Pancreas (tissue), 10 donors: ENCODE measurements around the gene UBXN1. TPM values are rescaled to one million over a fixed set of nuclear protein-coding genes. Genes with fewer than 3 reads are reported as not detected.
"Not testable (repeated sequence)": the region's sequence is repeated elsewhere in the genome, so short reads cannot be mapped to it uniquely, and the experiment has no call there.

Source experiments
- ATAC-seq, 4 donors: fragments of 200-7000 bp; cut with Tn5 transposase; one replicate each; pipeline versions ENCODE4 v1.8.0 to v1.9.1; 2020; ENCODE audit warnings: mild to moderate bottlenecking in 4 of 4, moderate library complexity in 4 of 4
- DNase-seq, 6 donors: peaks; one replicate each; pipeline ENCODE4 v3.0.0-alpha.2; 2020
- FAIRE-seq: peaks from 2 replicates; lab custom pipeline; 2012; peaks lifted over from hg19 to GRCh38; lab: Jason Lieb, UNC
- H3K27ac ChIP-seq, 4 donors: fragments of 200-600 bp; sonication (generic); 1 replicate in 3 of 4; 2 replicates in 1 of 4; pipeline versions ENCODE4 v1.5.0 to v1.8.0; 2020
- H3K27me3 ChIP-seq, 4 donors: fragments of 200-600 bp; one replicate each; pipeline ENCODE4 v1.8.0; 2021
- H3K36me3 ChIP-seq, 3 donors: fragments of 200-600 bp; sonication (generic) in 1 of 3; one replicate each; pipeline versions ENCODE4 v1.5.0 to v1.8.0; 2020 to 2021
- H3K4me1 ChIP-seq, 3 donors: fragments of 200-600 bp; one replicate each; pipeline ENCODE4 v1.8.0; 2021
- H3K4me3 ChIP-seq, 4 donors: fragments of 200-600 bp; sonication (generic) in 2 of 4; one replicate each; pipeline versions ENCODE4 v1.5.0 to v1.8.0; 2020 to 2021
- H3K9me3 ChIP-seq, 4 donors: fragments of 200-600 bp; one replicate each; pipeline ENCODE4 v1.8.0; 2021
- WGBS, 2 donors: extraction: QIAGEN DNeasy Blood & Tissue Kit; methylation state at CpG; one replicate each; pipeline ENCODE4 v1.1.7; 2013; 5-methylcytosine and 5-hydroxymethylcytosine counted together
- intact Hi-C, 3 donors: fragments of 100-400 bp; cut with DNase I; formaldehyde crosslinking; loops; one replicate each; pipeline versions ENCODE4 v1.11.1 to v1.14.2; 2022
- polyA plus RNA-seq, 2 donors: library from polyadenylated mRNA; stranded (reverse); fragments of 200-250 nt; gene quantifications; one replicate each; pipeline ENCODE4 v1.2.3, GENCODE V29; 2013
- total RNA-seq, 6 donors: library from RNA; stranded (reverse); fragmentation: NEBNext Ultra II Directional in 4 of 6; extraction: Animal tissue kit (Norgen Biotek cat#: 25700) in 4 of 6; gene quantifications; one replicate each; pipeline versions ENCODE4 v1.2.1 to v1.2.4, GENCODE V29; 2021 to 2023
- TF ChIP-seq, protein P1 (sequence below), 4 donors: fragments of 200-600 bp; sonication (generic) in 3 of 4; IDR thresholded peaks; one replicate each; pipeline versions ENCODE4 v1.5.0 to v1.8.0; 2021; ENCODE audit warnings: antibody characterized with exemption in 4 of 4
- donor health status: healthy with polysubstance abuse.
- donor health status: DM: no; HTN: no; CAD: no; lungs with moderate emphysema.
- donor health status: DM: no; HTN: no; CAD: no.
- donor health status: control.
- donor health status: control.
- donor health status: Bipolar disorder and iron deficiency.
- donor health status: DM: yes; HTN: yes; CAD: no.
- donor health status: DM: no; HTN: no; CAD: no.
- donor health status: DM: no; HTN: no; CAD: no.
- donor health status: DM: yes; HTN: yes; CAD: no.

The UBXN1 gene
- total and polyA plus RNA-seq, 8 donors: 37.7 to 104 (median 60.0) TPM

DNA sequence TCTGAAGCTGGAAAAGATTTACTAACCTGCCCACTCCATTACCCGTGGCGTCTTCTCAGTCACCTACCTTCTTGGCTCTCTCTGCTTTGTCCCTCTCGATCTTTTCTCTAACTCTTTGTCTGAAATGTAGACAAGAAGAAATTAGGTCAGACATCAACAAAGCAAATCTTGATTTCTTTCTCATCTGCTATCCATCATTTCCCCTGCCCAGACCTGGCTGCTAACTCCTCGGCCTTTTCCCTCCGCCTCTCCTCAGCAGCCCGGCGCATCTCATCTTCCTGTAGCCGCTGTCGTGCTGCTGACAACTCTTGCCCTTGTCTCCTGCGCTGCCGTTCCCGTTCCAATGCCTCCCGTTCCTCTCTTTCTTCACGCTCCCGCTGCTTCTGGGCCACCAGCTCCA is 1.2 kb downstream of the UBXN1 start:
- ATAC-seq: no peak
- no peak overlapping the region for H3K27ac ChIP-seq

DNA sequence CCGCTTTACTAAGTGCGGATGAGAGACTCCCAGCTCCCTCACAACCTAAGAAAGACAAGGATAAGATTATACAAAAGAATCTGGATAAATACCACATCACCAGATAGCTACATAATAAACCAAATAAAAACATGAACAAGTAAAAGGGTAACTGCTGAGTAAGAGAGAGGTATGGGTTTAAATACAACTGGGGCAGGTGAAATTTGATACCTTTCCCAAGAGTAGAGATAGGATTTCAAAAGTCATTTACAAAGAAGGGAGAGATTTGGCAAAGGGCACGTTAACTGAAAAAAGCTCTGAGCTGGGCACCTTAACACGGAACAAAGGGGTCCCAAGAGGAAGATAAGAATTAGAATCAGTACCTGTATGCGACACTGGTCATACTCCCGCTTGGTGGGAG is 1.7 kb downstream of the UBXN1 start:
- WGBS, 2 donors: 62 to 67% methylated on average over 6 of the region's 6 CpGs
- no peaks in the 10 kb centered on the region for H3K27me3 ChIP-seq
- no peaks in the 10 kb centered on the region for H3K9me3 ChIP-seq
- H3K4me1 ChIP-seq: peaks cover 11 to 23% (median 23%) of the 10 kb centered on the region in 3 donors
- H3K27ac ChIP-seq: no peak overlapping the region
- no peak for DNase-seq
- no peak overlapping the region for H3K4me3 ChIP-seq
- intact Hi-C loops: no loop called here
- FAIRE-seq: no peak
- peaks cover 0 to 4% (median 0%) of the 10 kb centered on the region in 3 donors for H3K36me3 ChIP-seq
- TF ChIP-seq, protein P1, sequence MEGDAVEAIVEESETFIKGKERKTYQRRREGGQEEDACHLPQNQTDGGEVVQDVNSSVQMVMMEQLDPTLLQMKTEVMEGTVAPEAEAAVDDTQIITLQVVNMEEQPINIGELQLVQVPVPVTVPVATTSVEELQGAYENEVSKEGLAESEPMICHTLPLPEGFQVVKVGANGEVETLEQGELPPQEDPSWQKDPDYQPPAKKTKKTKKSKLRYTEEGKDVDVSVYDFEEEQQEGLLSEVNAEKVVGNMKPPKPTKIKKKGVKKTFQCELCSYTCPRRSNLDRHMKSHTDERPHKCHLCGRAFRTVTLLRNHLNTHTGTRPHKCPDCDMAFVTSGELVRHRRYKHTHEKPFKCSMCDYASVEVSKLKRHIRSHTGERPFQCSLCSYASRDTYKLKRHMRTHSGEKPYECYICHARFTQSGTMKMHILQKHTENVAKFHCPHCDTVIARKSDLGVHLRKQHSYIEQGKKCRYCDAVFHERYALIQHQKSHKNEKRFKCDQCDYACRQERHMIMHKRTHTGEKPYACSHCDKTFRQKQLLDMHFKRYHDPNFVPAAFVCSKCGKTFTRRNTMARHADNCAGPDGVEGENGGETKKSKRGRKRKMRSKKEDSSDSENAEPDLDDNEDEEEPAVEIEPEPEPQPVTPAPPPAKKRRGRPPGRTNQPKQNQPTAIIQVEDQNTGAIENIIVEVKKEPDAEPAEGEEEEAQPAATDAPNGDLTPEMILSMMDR (IDR thresholded peaks at IDR 0.05): no peak
- ATAC-seq: no peak

More for the DNA sequence above, 1.2 kb downstream of the UBXN1 start:
- TF ChIP-seq, protein P1 (IDR thresholded peaks at IDR 0.05): no peak
- H3K27me3 ChIP-seq: no peaks in the 10 kb centered on the region
- DNase-seq (no peak), FAIRE-seq (no peak)
- H3K4me3 ChIP-seq: peak overlapping the region in 2 of 4 donors; percentile 94 to 97
- no peaks in the 10 kb centered on the region for H3K9me3 ChIP-seq
- intact Hi-C loops: no loop called here
- peaks cover 9 to 21% (median 20%) of the 10 kb centered on the region in 3 donors for H3K4me1 ChIP-seq
- H3K36me3 ChIP-seq: peaks cover 0 to 4% (median 0%) of the 10 kb centered on the region in 3 donors
- WGBS, 2 donors: 64 to 72% methylated on average over 15 of the region's 15 CpGs

DNA sequence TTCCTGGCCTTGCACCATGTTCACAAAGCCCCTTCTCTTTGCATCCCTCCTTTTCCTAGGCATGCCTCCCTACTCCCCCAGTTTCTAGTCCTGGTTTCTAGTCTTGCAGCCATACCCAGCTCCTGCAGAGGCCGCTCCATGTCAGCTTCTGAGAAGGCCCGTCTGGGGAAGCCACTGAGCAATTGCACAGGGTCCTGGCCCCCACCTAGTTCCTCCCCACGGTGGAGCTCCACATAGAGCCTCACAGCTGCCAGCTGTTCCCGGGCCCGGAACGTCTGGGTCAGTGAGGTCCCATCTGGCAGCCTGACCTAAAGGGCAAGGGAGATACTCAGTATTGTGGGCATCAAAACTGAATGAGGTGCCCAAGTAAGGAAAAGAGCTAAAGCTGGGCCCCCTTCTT is 2.2 kb downstream of the UBXN1 start:
- FAIRE-seq (no peak), ATAC-seq (no peak), DNase-seq (no peak)
- peaks cover 11 to 23% (median 23%) of the 10 kb centered on the region in 3 donors for H3K4me1 ChIP-seq
- H3K27ac ChIP-seq: no peak overlapping the region
- 34 to 41% methylated on average over 6 of the region's 6 CpGs for WGBS, 2 donors
- peaks cover 0 to 4% (median 0%) of the 10 kb centered on the region in 3 donors for H3K36me3 ChIP-seq
- H3K9me3 ChIP-seq: no peaks in the 10 kb centered on the region
- TF ChIP-seq, protein P1 (IDR thresholded peaks at IDR 0.05): no peak
- no peaks in the 10 kb centered on the region for H3K27me3 ChIP-seq
- no peak overlapping the region for H3K4me3 ChIP-seq
- intact Hi-C loops: no loop called here

DNA sequence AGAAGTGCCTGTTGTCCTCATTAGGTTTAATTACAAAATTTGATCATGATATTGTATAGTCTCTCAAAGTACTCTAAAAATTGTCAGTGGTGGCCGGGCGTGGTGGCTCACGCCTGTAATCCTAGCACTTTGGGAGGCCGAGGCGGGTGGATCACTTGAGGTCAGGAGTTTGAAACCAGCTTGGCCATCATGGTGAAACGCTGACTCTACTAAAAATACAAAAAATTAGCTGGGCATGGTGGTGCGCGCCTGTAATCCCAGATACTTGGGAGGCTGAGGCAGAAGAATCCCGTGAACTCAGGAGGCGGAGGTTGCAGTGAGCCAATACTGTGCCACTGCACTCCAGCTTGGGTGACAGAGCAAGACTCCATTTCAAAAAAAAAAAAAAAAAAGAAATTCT is 3.5 kb downstream of the UBXN1 start:
- peaks cover 11 to 29% (median 28%) of the 10 kb centered on the region in 3 donors for H3K4me1 ChIP-seq
- H3K36me3 ChIP-seq, ATAC-seq, DNase-seq, FAIRE-seq, intact Hi-C loops, H3K27me3 ChIP-seq, H3K9me3 ChIP-seq, H3K4me3 ChIP-seq, H3K27ac ChIP-seq: not testable (repeated sequence)
- whole genome bisulfite sequencing, 2 donors: 93% methylated on average over 10 of the region's 10 CpGs

DNA sequence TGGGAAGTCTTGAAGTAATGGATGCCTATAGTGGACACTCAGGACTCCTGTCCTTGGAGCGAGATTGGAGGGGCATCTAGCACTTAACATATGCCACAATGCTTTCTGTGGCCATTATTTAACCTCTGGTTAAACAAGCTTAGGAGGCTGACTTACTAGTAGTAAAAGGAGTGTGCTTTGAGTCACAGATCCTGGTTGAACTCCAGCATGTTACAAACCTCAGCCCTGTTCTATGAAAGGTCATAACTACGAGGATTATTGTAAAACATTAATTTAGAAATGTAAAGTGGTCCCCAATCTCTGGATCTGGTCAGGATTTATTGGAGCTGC is 5.7 kb downstream of the UBXN1 start:
- Histone ChIP-seq H3K4me3 (no peak overlapping the region), H3K27ac (no peak overlapping the region), H3K9me3 (no peaks in the 10 kb centered on the region), H3K27me3 (no peaks in the 10 kb centered on the region), H3K36me3 (peaks cover 0 to 4% (median 0%) of the 10 kb centered on the region in 3 donors), H3K4me1 (peaks cover 11 to 37% (median 27%) of the 10 kb centered on the region in 3 donors)
- ATAC-seq: no peak
- no peak for FAIRE-seq
- TF ChIP-seq, protein P1 (IDR thresholded peaks at IDR 0.05): no peak
- no peak for DNase-seq
- intact Hi-C loops: no loop called here
- WGBS, 2 donors: 53 to 61% methylated on average over 2 of the region's 2 CpGs
